Measurements from ENCODE around the gene SLC11A1.

DNA sequence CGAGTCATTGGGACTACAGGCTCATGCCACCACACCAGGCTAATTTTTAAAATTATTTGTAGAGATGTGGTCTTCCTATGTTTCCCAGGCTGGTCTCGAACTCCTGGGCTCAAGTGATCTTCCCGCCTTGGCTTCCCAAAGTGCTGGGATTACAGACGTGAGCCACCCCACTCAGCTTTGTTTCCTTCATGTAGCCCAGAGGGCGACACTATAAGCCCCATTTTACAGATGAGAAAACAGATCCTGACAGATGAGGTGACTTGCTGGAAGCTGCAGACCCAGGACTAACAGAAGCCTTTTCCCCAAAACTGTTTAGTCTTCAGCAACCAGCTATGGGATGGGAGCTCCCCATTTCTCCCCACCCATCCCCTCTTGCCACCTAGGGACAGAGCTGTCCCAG lies 10.4 kb downstream of the SLC11A1 start:
- TF ChIP-seq, protein P1, sequence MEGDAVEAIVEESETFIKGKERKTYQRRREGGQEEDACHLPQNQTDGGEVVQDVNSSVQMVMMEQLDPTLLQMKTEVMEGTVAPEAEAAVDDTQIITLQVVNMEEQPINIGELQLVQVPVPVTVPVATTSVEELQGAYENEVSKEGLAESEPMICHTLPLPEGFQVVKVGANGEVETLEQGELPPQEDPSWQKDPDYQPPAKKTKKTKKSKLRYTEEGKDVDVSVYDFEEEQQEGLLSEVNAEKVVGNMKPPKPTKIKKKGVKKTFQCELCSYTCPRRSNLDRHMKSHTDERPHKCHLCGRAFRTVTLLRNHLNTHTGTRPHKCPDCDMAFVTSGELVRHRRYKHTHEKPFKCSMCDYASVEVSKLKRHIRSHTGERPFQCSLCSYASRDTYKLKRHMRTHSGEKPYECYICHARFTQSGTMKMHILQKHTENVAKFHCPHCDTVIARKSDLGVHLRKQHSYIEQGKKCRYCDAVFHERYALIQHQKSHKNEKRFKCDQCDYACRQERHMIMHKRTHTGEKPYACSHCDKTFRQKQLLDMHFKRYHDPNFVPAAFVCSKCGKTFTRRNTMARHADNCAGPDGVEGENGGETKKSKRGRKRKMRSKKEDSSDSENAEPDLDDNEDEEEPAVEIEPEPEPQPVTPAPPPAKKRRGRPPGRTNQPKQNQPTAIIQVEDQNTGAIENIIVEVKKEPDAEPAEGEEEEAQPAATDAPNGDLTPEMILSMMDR (IDR thresholded peaks at IDR 0.05) = no peak
- TF ChIP-seq EP300 (IDR thresholded peaks at IDR 0.05) (no peak), POLR2A (IDR thresholded peaks at IDR 0.05) (no peak)

Data from tibial nerve (tissue), 4 donors.